ENCODE data around the gene DICER1.

DNA sequence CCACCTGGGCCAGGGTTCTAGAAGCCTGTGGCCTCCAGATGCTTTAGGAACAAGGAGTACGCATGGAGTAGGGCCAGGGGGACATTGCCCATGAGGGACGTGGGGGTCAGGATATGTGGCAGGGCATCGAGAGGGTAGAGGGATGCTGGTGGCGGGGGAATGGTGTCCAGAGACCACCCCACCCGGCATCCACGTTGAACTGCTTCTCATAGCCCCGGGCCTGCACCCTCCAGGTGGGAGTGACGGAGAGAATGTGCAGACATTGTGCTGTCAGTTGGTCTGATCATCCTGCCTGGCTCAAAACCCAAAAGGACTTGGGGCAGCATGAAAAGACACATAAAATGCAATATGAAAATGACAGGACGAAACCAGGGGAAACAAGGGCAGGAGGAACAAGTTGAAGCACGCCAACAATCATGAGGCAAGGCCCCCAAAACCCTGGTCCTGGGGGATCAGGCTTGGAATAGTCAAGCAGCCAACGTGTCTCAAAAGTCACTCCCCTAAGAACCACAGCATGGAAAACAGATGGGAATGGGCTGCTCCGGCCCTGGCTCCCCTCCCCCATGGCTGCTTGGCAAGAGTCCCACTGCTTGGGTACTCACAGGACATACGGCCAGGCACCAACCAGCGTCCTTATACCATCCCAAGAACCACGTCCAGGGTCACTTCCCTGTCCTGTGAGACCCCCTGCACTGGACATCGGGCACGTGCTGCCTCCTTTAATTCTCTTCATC lies 117.9 kb downstream of the DICER1 start:
- TF ChIP-seq, protein P1, sequence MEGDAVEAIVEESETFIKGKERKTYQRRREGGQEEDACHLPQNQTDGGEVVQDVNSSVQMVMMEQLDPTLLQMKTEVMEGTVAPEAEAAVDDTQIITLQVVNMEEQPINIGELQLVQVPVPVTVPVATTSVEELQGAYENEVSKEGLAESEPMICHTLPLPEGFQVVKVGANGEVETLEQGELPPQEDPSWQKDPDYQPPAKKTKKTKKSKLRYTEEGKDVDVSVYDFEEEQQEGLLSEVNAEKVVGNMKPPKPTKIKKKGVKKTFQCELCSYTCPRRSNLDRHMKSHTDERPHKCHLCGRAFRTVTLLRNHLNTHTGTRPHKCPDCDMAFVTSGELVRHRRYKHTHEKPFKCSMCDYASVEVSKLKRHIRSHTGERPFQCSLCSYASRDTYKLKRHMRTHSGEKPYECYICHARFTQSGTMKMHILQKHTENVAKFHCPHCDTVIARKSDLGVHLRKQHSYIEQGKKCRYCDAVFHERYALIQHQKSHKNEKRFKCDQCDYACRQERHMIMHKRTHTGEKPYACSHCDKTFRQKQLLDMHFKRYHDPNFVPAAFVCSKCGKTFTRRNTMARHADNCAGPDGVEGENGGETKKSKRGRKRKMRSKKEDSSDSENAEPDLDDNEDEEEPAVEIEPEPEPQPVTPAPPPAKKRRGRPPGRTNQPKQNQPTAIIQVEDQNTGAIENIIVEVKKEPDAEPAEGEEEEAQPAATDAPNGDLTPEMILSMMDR (IDR thresholded peaks at IDR 0.05 in 4 of 5, conservative IDR thresholded peaks at IDR 0.05 in 1 of 5): no peak
- TF ChIP-seq POLR2A (IDR thresholded peaks at IDR 0.05): no peak
